ENCODE measurements around the gene MAPK1IP1L. TPM values are rescaled to one million over a fixed set of nuclear protein-coding genes. Genes with fewer than 3 reads are reported as not detected.
"Not testable (repeated sequence)": the region's sequence is repeated elsewhere in the genome, so short reads cannot be mapped to it uniquely, and the experiment has no call there.

MAPK1IP1L gene
- total RNA-seq, 1 experiment from 2014 or later: 73.9 TPM

GRCh38 chr14:55015006-55015405 lies 36.4 kb upstream of the MAPK1IP1L start:
- Histone ChIP-seq H3K4me1 (ENCODE audit: insufficient read depth, low read length) (peaks cover 9% of the 10 kb centered on the region), H3K27ac (ENCODE audit: low read length) (no peak overlapping the region), H3K4me3 (ENCODE audit: low read length) (no peak overlapping the region), H2AFZ (ENCODE audit: low read length) (no peak overlapping the region), H3K27me3 (ENCODE audit: low read length) (no peaks in the 10 kb centered on the region), H3K9me3 (ENCODE audit: low read length) (no peaks in the 10 kb centered on the region), H3K36me3 (ENCODE audit: low read depth, low read length) (peaks cover 36% of the 10 kb centered on the region), H3K9ac (ENCODE audit: low read length) (no peak overlapping the region), H3K9me2 (replicated peaks; ENCODE audit: low read length) (no peaks in the 10 kb centered on the region), H3K79me2 (ENCODE audit: low read length) (peaks cover 19% of the 10 kb centered on the region; the same call in 1 of the 2 replicates), H3K4me2 (ENCODE audit: low read length) (0 out of 2 replicates have a peak overlapping the region, but pooled peaks have one; percentile 1), H3F3A (ENCODE audit: low read length, unreplicated experiment) (no peaks in the 10 kb centered on the region), H4K20me1 (ENCODE audit: low read length) (no peaks in the 10 kb centered on the region)
- POLR2A ChIA-PET (ENCODE audit: unreplicated experiment): interaction anchor here (0.6 kb wide), 1 partner anchor 33 kb away, joined by 7 read pairs; no protein-coding TSS in a partner anchor
- DNase-seq (peak; percentile 59), ATAC-seq (peak; percentile 95)
- TF ChIP-seq EZH2 (IDR thresholded peaks at IDR 0.05; ENCODE audit: low read length, unreplicated experiment) (no peak), EZH2phosphoT487 (IDR thresholded peaks at IDR 0.05; ENCODE audit: borderline replicate concordance, low read length) (no peak)
- TF ChIP-seq, protein P1, sequence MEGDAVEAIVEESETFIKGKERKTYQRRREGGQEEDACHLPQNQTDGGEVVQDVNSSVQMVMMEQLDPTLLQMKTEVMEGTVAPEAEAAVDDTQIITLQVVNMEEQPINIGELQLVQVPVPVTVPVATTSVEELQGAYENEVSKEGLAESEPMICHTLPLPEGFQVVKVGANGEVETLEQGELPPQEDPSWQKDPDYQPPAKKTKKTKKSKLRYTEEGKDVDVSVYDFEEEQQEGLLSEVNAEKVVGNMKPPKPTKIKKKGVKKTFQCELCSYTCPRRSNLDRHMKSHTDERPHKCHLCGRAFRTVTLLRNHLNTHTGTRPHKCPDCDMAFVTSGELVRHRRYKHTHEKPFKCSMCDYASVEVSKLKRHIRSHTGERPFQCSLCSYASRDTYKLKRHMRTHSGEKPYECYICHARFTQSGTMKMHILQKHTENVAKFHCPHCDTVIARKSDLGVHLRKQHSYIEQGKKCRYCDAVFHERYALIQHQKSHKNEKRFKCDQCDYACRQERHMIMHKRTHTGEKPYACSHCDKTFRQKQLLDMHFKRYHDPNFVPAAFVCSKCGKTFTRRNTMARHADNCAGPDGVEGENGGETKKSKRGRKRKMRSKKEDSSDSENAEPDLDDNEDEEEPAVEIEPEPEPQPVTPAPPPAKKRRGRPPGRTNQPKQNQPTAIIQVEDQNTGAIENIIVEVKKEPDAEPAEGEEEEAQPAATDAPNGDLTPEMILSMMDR (conservative IDR thresholded peaks at IDR 0.05; ENCODE audit: low read depth, low read length): no peak
- CTCF ChIA-PET: interaction anchor here (0.6 kb wide), 2 partner anchors 12 to 37 kb away, joined by 6 to 7 read pairs; partner anchors contain the start of genes MAPK1IP1L and SOCS4
- intact Hi-C loops (cut with micrococcal nuclease): no loop called here
- no TSS peak for BruUV-seq (replicated peaks)

DNA sequence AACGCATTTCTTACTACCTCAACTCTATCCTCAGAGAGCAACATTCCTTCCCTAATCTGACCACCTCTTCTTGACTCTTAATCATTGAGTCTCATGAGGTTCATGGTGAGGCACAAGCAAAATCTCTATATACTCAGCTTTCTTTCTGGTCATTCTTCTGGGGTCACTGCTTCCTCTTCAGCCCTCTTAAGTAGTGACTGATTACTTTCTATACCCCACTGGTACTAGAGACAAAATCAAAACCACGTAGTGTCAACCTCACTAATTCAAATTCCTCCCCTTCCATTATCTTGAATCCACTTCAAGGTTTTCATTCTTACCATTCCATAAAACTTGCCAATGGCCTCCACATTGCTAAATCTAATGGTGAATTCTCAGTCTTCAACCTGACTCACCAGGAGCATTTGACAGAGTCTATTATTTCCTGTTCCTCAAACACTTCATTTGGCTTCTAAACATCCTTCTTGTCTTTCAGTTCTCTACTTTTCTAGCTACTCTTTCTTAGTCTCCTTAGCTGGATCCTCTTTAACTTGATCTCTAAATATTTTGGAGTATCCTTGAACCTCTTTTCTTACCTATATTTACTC lies 31.4 kb upstream of the MAPK1IP1L start:
- Histone ChIP-seq H3K27ac (ENCODE audit: low read length) (no peak overlapping the region), H3K36me3 (ENCODE audit: low read depth, low read length) (peaks cover 30% of the 10 kb centered on the region), H3K4me2 (ENCODE audit: low read length) (no peak overlapping the region), H3F3A (ENCODE audit: low read length, unreplicated experiment) (no peaks in the 10 kb centered on the region), H3K4me1 (ENCODE audit: insufficient read depth, low read length) (peaks cover 9% of the 10 kb centered on the region), H3K79me2 (ENCODE audit: low read length) (peaks cover 45% of the 10 kb centered on the region), H3K27me3 (ENCODE audit: low read length) (no peaks in the 10 kb centered on the region), H3K9me2 (replicated peaks; ENCODE audit: low read length) (no peaks in the 10 kb centered on the region), H2AFZ (ENCODE audit: low read length) (no peak overlapping the region), H3K9me3 (ENCODE audit: low read length) (no peaks in the 10 kb centered on the region), H3K9ac (ENCODE audit: low read length) (no peak overlapping the region), H4K20me1 (ENCODE audit: low read length) (no peaks in the 10 kb centered on the region), H3K4me3 (ENCODE audit: low read length) (no peak overlapping the region)
- ChIA-PET CTCF (no interaction called here), POLR2A (ENCODE audit: unreplicated experiment) (no interaction called here)
- no peak for ATAC-seq
- DNase-seq: no peak
- BruUV-seq (replicated peaks): no TSS peak
- intact Hi-C loops (cut with micrococcal nuclease): no loop called here
- TF ChIP-seq EZH2phosphoT487 (IDR thresholded peaks at IDR 0.05; ENCODE audit: borderline replicate concordance, low read length): no peak
- no peak for TF ChIP-seq EZH2 (IDR thresholded peaks at IDR 0.05; ENCODE audit: low read length, unreplicated experiment)
- TF ChIP-seq, protein P1 (conservative IDR thresholded peaks at IDR 0.05; ENCODE audit: low read depth, low read length): no peak

DNA sequence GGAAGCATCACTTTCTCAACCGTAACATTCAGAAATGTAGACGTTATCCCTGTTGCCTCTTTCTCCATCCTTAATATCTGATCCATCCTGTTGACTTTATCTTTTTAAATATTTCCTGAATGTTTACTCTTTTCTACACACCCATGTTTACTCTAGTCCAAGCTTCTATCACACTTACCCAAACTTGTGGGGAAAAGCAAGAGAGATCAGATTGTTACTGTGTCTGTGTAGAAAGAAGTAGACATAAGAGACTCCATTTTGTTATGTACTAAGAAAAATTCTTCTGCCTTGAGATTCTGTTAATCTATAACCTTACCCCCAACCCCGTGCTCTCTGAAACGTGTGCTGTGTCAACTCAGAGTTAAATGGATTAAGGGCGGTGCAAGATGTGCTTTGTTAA lies 27.1 kb upstream of the MAPK1IP1L start:
- H3K9ac ChIP-seq (ENCODE audit: low read length); ATAC-seq; H3K9me2 ChIP-seq (replicated peaks; ENCODE audit: low read length); H3F3A ChIP-seq (ENCODE audit: low read length, unreplicated experiment); H3K27me3 ChIP-seq (ENCODE audit: low read length); POLR2A ChIA-PET (ENCODE audit: unreplicated experiment); DNase-seq; BruUV-seq (replicated peaks); H3K9me3 ChIP-seq (ENCODE audit: low read length); H3K27ac ChIP-seq (ENCODE audit: low read length); H2AFZ ChIP-seq (ENCODE audit: low read length); intact Hi-C loops (cut with micrococcal nuclease); H3K4me3 ChIP-seq (ENCODE audit: low read length): not testable (repeated sequence)
- H3K79me2 ChIP-seq (ENCODE audit: low read length): peaks cover 76% of the 10 kb centered on the region
- H3K4me2 ChIP-seq (ENCODE audit: low read length): peak overlapping the region; percentile 4; the same call in 1 of the 2 replicates
- peaks cover 28% of the 10 kb centered on the region for H3K4me1 ChIP-seq (ENCODE audit: insufficient read depth, low read length)
- CTCF ChIA-PET: interaction anchor here (0.7 to 0.8 kb wide), 2 partner anchors 22 to 136 kb away, joined by 3 read pairs; no protein-coding TSS in a partner anchor
- H4K20me1 ChIP-seq (ENCODE audit: low read length): peaks cover 15% of the 10 kb centered on the region
- peaks cover 21% of the 10 kb centered on the region for H3K36me3 ChIP-seq (ENCODE audit: low read depth, low read length)

Measured in PC-3 (cell line).